ENCODE data around the gene TFIP11.

Gene TFIP11

GRCh38 chr22:26542831-26543230 lies 30.6 kb upstream of the TFIP11 start:
- no peak for DNase-seq (ENCODE audit: low read depth)
- no peak overlapping the region for H3K4me3 ChIP-seq (ENCODE audit: low read length)
- TF ChIP-seq CTCF (conservative IDR thresholded peaks at IDR 0.05; ENCODE audit: low read length), result no peak

DNA sequence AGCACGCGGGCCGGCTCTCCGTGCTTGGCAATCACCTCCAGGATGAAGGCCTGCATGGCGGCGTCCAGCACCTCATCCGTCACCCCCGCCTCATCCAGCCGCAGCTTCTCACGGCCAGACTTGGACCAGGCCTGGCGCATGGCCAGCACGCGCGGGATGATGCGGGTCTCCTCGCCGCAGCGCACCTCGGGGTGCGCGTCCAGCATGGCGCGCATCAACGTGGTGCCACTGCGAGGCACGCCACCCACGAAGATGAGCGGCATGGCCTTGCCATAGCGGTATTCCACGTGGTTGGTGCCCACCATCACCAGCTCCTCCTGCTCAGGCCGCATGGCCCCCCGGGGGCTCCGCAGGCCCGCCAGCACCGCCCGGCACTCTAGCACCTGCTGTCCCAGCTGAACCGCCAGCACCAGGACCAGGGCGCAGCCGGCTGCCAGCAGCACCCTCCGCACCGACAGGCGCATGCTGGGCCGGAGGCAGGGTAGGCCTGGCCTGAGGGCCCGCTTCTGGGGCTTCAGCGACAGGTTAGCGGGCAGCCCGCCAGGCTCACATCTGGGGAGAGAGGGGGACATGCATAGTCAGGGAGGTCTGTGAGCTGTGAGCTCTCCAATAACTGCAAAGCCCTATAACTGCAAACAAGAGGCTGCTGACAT lies 29.0 kb upstream of the TFIP11 start:
- H3K4me3 ChIP-seq (ENCODE audit: low read length), result no peak overlapping the region
- DNase-seq (ENCODE audit: low read depth), result no peak
- no peak for TF ChIP-seq CTCF (conservative IDR thresholded peaks at IDR 0.05; ENCODE audit: low read length)

DNA sequence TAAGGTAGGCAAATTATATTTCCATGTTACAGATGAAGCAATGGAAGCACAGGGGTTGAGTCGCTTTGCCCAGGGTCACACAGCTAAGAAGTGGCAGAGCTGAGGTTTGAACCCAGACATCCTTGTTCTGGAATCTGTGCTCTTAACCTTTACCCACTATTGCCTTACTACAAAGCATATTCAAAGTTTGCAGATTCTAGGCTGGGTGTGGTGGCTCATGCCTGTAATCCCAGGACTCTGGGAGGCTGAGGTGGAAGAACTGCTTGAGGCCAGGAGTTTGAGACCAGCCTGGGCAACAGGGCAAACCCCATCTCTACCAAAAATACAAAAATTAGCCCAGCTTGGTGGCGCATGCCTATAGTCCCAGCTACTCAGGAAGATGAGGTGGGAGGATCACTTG lies 27.8 kb upstream of the TFIP11 start:
- no peak for TF ChIP-seq CTCF (conservative IDR thresholded peaks at IDR 0.05; ENCODE audit: low read length)
- H3K4me3 ChIP-seq (ENCODE audit: low read length), result no peak overlapping the region
- no peak for DNase-seq (ENCODE audit: low read depth)

DNA sequence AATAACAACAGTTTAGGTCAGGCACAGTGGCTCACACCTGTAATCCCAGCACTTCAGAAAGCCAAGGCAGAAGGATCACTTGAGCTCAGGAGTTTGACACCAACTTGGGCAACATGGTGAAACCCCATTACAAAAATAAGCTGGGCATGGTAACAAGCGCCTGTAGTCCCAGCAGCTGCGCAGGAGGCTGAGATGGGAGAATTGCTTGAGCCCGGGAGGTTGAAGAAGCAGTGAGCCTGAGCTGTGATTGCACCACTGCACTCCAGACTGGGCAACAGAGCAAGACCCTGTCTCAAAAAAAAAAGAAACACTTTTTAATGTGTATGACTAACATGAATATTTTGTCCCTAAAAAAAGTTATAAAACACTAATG lies 24.5 kb upstream of the TFIP11 start:
- H3K4me3 ChIP-seq (ENCODE audit: low read length), result no peak overlapping the region
- no peak for DNase-seq (ENCODE audit: low read depth)
- TF ChIP-seq CTCF (conservative IDR thresholded peaks at IDR 0.05; ENCODE audit: low read length), result no peak

DNA sequence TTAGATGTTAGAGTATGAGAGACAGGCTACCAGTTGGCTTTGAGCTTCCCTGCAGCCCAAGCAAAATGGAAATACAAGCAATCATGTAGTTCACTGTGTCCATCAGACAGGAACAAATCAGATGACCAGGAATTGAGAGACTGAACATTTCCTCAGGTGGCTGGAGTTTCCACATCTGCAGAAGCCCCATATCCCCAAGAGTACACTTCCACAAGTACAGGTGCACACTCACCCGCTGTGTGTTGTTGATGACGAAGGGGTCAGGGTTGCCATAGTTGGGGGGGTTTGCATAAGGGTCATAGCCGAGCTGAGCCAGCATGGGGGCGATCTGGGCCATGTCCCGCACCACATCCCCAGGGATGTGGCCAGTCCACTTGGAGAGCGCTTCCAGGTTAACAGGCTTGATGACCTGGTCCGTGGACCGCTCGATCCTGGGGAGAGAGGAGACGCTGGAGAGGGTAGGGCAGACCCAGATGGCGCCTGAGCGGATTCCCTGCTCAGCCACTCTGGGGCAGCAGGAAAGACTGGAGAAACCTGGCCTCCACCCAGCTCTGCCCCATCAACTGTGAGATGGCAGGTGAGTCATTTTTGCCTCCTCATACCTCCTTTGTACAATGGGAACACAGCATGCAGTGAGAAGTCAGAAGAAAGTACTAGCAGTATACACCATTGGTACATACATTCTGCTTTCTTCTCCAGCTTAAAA lies 23.9 kb upstream of the TFIP11 start:
- no peak for TF ChIP-seq CTCF (conservative IDR thresholded peaks at IDR 0.05; ENCODE audit: low read length)
- no peak overlapping the region for H3K4me3 ChIP-seq (ENCODE audit: low read length)
- no peak for DNase-seq (ENCODE audit: low read depth)

- DNase-seq (ENCODE audit: low read depth), result no peak
- no peak overlapping the region for H3K4me3 ChIP-seq (ENCODE audit: low read length)
- TF ChIP-seq CTCF (conservative IDR thresholded peaks at IDR 0.05; ENCODE audit: low read length), result no peak
These were observed 23.3 kb upstream of the TFIP11 start for GRCh38 chr22:26535603-26535908.

- H3K4me3 ChIP-seq (ENCODE audit: low read length), result no peak overlapping the region
- TF ChIP-seq CTCF (conservative IDR thresholded peaks at IDR 0.05; ENCODE audit: low read length), result no peak
- DNase-seq (ENCODE audit: low read depth), result no peak
These were observed 22.8 kb upstream of the TFIP11 start for GRCh38 chr22:26534874-26535602.
